HG02588 (cell line): Measurements from ENCODE around the gene PTP4A2.

Source experiments
- ATAC-seq: cut with Tn5 transposase; IDR thresholded peaks from one replicate; pipeline ENCODE4 v1.9.1; 2021; ENCODE audit warnings: mild to moderate bottlenecking, moderate library complexity; ENCODE audit not compliant: unreplicated experiment

Gene PTP4A2

GRCh38 chr1:31862071-31862470 is 76.1 kb downstream of the PTP4A2 start:
- ATAC-seq, result no peak

GRCh38 chr1:31861346-31861745 is 76.8 kb downstream of the PTP4A2 start:
- no peak for ATAC-seq

- no peak for ATAC-seq
Measured at GRCh38 chr1:31860581-31860980, 77.6 kb downstream of the PTP4A2 start.

GRCh38 chr1:31859719-31860118 is 78.4 kb downstream of the PTP4A2 start:
- ATAC-seq, result no peak

- no peak for ATAC-seq
Measured at GRCh38 chr1:31859044-31859443, 79.1 kb downstream of the PTP4A2 start.

- no peak for ATAC-seq
Measured at GRCh38 chr1:31857863-31858262, 80.3 kb downstream of the PTP4A2 start.
